Endothelial cell of umbilical vein (primary cell): ENCODE data around the gene P2RX2.

Source experiments
- POLR2A ChIP-seq: IDR thresholded peaks from 2 replicates; pipeline ENCODE4 v1.6.1; 2012; ENCODE audit warnings: low read depth, mild to moderate bottlenecking, control low read depth, low read length
- POLR2AphosphoS5 ChIP-seq: IDR thresholded peaks from 2 replicates; pipeline ENCODE4 v1.6.1; 2012; ENCODE audit warnings: low read depth, mild to moderate bottlenecking, control low read depth, low read length, moderate library complexity; ENCODE audit not compliant: insufficient read depth
- TF ChIP-seq, protein P1 (sequence below), 2 donors: IDR thresholded peaks; 1 replicate in 1 of 2; 2 replicates in 1 of 2; pipeline ENCODE4 v1.5.1; 2011; ENCODE audit warnings: low read length in 2 of 2, mild to moderate bottlenecking in 2 of 2, moderate library complexity in 2 of 2, control low read depth in 1 of 2, inconsistent platforms in 1 of 2, low read depth in 1 of 2; ENCODE audit not compliant: insufficient read depth in 1 of 2; ENCODE audit errors: extremely low read depth in 1 of 2

DNA sequence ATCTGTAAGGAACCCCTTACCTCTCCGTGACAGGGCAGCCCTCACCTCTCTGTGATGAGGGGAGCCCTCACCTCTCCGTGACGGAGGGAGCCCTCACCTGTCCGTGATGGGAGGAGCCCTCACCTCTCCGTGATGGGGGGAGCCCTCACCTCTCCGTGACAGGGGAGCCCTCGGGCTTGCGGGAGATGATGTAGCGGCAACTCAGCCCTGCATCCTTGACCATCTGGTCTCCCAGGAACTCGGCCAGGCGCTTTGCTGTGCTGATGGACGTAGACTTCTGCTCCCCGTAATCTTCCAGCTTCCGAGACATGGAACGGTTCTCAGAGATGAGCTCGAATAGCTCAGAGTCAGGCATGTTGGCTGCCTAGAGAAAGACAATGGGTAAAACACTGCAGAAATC lies 40.6 kb downstream of the P2RX2 start:
- TF ChIP-seq, protein P1, sequence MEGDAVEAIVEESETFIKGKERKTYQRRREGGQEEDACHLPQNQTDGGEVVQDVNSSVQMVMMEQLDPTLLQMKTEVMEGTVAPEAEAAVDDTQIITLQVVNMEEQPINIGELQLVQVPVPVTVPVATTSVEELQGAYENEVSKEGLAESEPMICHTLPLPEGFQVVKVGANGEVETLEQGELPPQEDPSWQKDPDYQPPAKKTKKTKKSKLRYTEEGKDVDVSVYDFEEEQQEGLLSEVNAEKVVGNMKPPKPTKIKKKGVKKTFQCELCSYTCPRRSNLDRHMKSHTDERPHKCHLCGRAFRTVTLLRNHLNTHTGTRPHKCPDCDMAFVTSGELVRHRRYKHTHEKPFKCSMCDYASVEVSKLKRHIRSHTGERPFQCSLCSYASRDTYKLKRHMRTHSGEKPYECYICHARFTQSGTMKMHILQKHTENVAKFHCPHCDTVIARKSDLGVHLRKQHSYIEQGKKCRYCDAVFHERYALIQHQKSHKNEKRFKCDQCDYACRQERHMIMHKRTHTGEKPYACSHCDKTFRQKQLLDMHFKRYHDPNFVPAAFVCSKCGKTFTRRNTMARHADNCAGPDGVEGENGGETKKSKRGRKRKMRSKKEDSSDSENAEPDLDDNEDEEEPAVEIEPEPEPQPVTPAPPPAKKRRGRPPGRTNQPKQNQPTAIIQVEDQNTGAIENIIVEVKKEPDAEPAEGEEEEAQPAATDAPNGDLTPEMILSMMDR (IDR thresholded peaks at IDR 0.05; ENCODE audit: extremely low read depth in 1 of 2, insufficient read depth in 1 of 2, low read depth in 1 of 2, low read length in 2 of 2), result no peak
- TF ChIP-seq POLR2AphosphoS5, result no peak
- TF ChIP-seq POLR2A, result no peak
